Endothelial cell of umbilical vein (primary cell): ENCODE measurements around the gene CLTB. TPM values are rescaled to one million over a fixed set of nuclear protein-coding genes. Genes with fewer than 3 reads are reported as not detected.

Experiments
- BruUV-seq: library from RNA; stranded (reverse); fragments of 400-500 nt; replicated peaks from 2 replicates; lab custom pipeline; 2021; lab: Mats Ljungman, UMichigan
- CTCF ChIA-PET: fragments of 300-600, 350-600 bp; sonication (Branson Sonifier 250); formaldehyde crosslinking; loops from one replicate; lab custom pipeline; 2021; ENCODE audit warnings: antibody characterized with exemption, inconsistent platforms; lab: Charles Lee
- POLR2A ChIA-PET: fragments of 300-600, 350-600 bp; sonication (Branson Sonifier 250); formaldehyde crosslinking; loops from one replicate; lab custom pipeline; 2021; ENCODE audit warnings: antibody characterized with exemption, inconsistent platforms; lab: Charles Lee
- DNase-seq: peaks from one replicate; pipeline ENCODE4 v3.0.0-alpha.2; 2011; ENCODE audit warnings: low read depth, low spot score
- FAIRE-seq: peaks from 2 replicates; lab custom pipeline; 2011; peaks lifted over from hg19 to GRCh38; lab: Jason Lieb, UNC
- H2AFZ ChIP-seq: 2 replicates; pipeline ENCODE4 v1.6.0; 2012; ENCODE audit warnings: low read depth, low read length, control low read depth, inconsistent platforms
- H3K27ac ChIP-seq: 2 replicates; pipeline ENCODE4 v1.5.1; 2011; ENCODE audit warnings: low read depth, mild to moderate bottlenecking, control low read depth, low read length, moderate library complexity; ENCODE audit not compliant: insufficient read depth
- H3K27me3 ChIP-seq, 2 experiments: 2 replicates each; pipeline versions ENCODE4 v1.6.0 to v1.6.1; 2011; ENCODE audit warnings: low read length in 2 of 2, mixed read lengths in 1 of 2; ENCODE audit not compliant: control insufficient read depth in 2 of 2, insufficient read depth in 2 of 2
- H3K36me3 ChIP-seq, 2 experiments: 2 replicates in 1 of 2; 3 replicates in 1 of 2; pipeline ENCODE4 v1.5.1; 2011; ENCODE audit warnings: low read length in 2 of 2, mild to moderate bottlenecking in 1 of 2, moderate library complexity in 1 of 2; ENCODE audit not compliant: control insufficient read depth in 2 of 2, insufficient read depth in 2 of 2; ENCODE audit errors: extremely low read depth in 1 of 2
- H3K4me1 ChIP-seq: 3 replicates; pipeline ENCODE4 v1.5.1; 2011; ENCODE audit warnings: mild to moderate bottlenecking, low read length; ENCODE audit not compliant: control insufficient read depth, insufficient read depth; ENCODE audit errors: extremely low read depth
- H3K4me2 ChIP-seq: 2 replicates; pipeline ENCODE4 v1.6.1; 2011; ENCODE audit warnings: low read length, control low read depth, mixed read lengths; ENCODE audit not compliant: insufficient read depth
- H3K4me3 ChIP-seq, 3 experiments: fragments of 200-600 bp in 1 of 3; sonication (generic), shearing (Covaris generic) in 1 of 3; replicated peaks in 1 of 3; 2 replicates each; pipeline ENCODE4 v1.5.1; 2011 to 2016; ENCODE audit warnings: control low read depth in 3 of 3, low read length in 3 of 3, mild to moderate bottlenecking in 2 of 3, inconsistent platforms in 1 of 3, low read depth in 1 of 3, moderate library complexity in 1 of 3; ENCODE audit not compliant: insufficient read depth in 1 of 3
- H3K79me2 ChIP-seq: 2 replicates; pipeline ENCODE4 v1.6.0; 2012; ENCODE audit warnings: low read length, inconsistent platforms; ENCODE audit not compliant: control insufficient read depth, insufficient read depth
- H3K9ac ChIP-seq: replicated peaks from 2 replicates; pipeline ENCODE3; 2011; ENCODE audit warnings: low read length, control low read depth; ENCODE audit not compliant: insufficient read depth; ENCODE audit errors: extremely low read depth
- H3K9me1 ChIP-seq: replicated peaks from 3 replicates; pipeline ENCODE4 v1.6.0; 2011; ENCODE audit warnings: mild to moderate bottlenecking, low read length; ENCODE audit not compliant: control insufficient read depth, insufficient read depth; ENCODE audit errors: extremely low read depth
- H3K9me3 ChIP-seq: replicated peaks from 2 replicates; pipeline ENCODE4 v1.5.1; 2012; ENCODE audit warnings: low read length, inconsistent platforms; ENCODE audit not compliant: control insufficient read depth, insufficient read depth
- H4K20me1 ChIP-seq: replicated peaks from 2 replicates; pipeline ENCODE3; 2011; ENCODE audit warnings: mild to moderate bottlenecking, low read length; ENCODE audit not compliant: control insufficient read depth, insufficient read depth; ENCODE audit errors: extremely low read depth
- CTCF ChIP-seq, 2 donors: IDR thresholded peaks; 1 replicate in 1 of 2; 2 replicates in 1 of 2; pipeline ENCODE4 v1.5.1; 2011; ENCODE audit warnings: low read length in 2 of 2, mild to moderate bottlenecking in 2 of 2, moderate library complexity in 2 of 2, control low read depth in 1 of 2, inconsistent platforms in 1 of 2, low read depth in 1 of 2; ENCODE audit not compliant: insufficient read depth in 1 of 2; ENCODE audit errors: extremely low read depth in 1 of 2
- EZH2 ChIP-seq: IDR thresholded peaks from 2 replicates; pipeline ENCODE4 v1.6.1; 2012; ENCODE audit warnings: borderline replicate concordance, low read depth, mild to moderate bottlenecking, moderate library complexity, low read length, inconsistent platforms; ENCODE audit not compliant: severe bottlenecking
- FOS ChIP-seq: IDR thresholded peaks from 2 replicates; pipeline ENCODE4 v1.6.1; 2011; ENCODE audit warnings: mild to moderate bottlenecking, low read length, moderate library complexity, borderline replicate concordance; ENCODE audit not compliant: insufficient read depth
- GATA2 ChIP-seq: IDR thresholded peaks from 2 replicates; pipeline ENCODE4 v1.7.0; 2011; ENCODE audit warnings: low read depth, mild to moderate bottlenecking, moderate library complexity, mixed read lengths, low read length; ENCODE audit not compliant: insufficient read length, insufficient read depth
- JUN ChIP-seq: IDR thresholded peaks from 2 replicates; pipeline ENCODE4 v1.6.1; 2011; ENCODE audit warnings: borderline replicate concordance, low read depth; ENCODE audit not compliant: insufficient read length, insufficient read depth
- MAX ChIP-seq: IDR thresholded peaks from 2 replicates; pipeline ENCODE4 v1.6.1; 2011; ENCODE audit not compliant: insufficient read depth, insufficient read length
- MYC ChIP-seq: IDR thresholded peaks from one replicate; pipeline ENCODE4 v1.6.1; 2011; ENCODE audit warnings: mild to moderate bottlenecking, low read depth, low read length
- POLR2A ChIP-seq: IDR thresholded peaks from 2 replicates; pipeline ENCODE4 v1.6.1; 2012; ENCODE audit warnings: low read depth, mild to moderate bottlenecking, control low read depth, low read length
- POLR2AphosphoS5 ChIP-seq: IDR thresholded peaks from 2 replicates; pipeline ENCODE4 v1.6.1; 2012; ENCODE audit warnings: low read depth, mild to moderate bottlenecking, control low read depth, low read length, moderate library complexity; ENCODE audit not compliant: insufficient read depth
- dilution Hi-C: fragments of 300-500 bp; cut with MboI; formaldehyde crosslinking; loops from one replicate; pipeline ENCODE4 v1.15.0; 2019; ENCODE audit warnings: low sequenced_read_pairs; ENCODE audit not compliant: extremely low pct_ligation_motif_present
- intact Hi-C: fragments of 100-400 bp; cut with micrococcal nuclease; formaldehyde crosslinking; loops from one replicate; pipeline ENCODE4 v1.10.0; 2022
- polyA plus RNA-seq, 4 experiments: library from polyadenylated mRNA; depleted of rRNA in 3 of 4; stranded (reverse) in 3 of 4; unstranded in 1 of 4; fragments of >200 nt; gene quantifications; 2 replicates each; pipeline versions ENCODE4 v1.2.1 to v1.2.3, GENCODE V29; 2011 to 2012; ENCODE audit warnings: missing spikeins in 1 of 4
- total RNA-seq: library from RNA; stranded (reverse); gene quantifications from 2 replicates; pipeline ENCODE4 v1.2.3, GENCODE V29; 2021

Gene CLTB
- total and polyA plus RNA-seq, 2 donors (not counting 3 experiments of a cell fraction or from before 2014, with no cell fraction given): 73.2 to 111 TPM

GRCh38 chr5:176414704-176415103 lies 1.6 kb downstream of the CLTB start:
- peaks cover 15% of the 10 kb centered on the region for H3K79me2 ChIP-seq
- no peak overlapping the region for H3K27ac ChIP-seq
- no peaks in the 10 kb centered on the region for H4K20me1 ChIP-seq
- DNase-seq: no peak
- intact Hi-C loops (loop anchor here (5.0 kb wide), 1 partner anchor 73 kb away; no protein-coding TSS in a partner anchor), dilution Hi-C loops (no loop called here)
- TSS peak; percentile 44 for BruUV-seq
- no peak overlapping the region for H3K9ac ChIP-seq
- H3K9me1 ChIP-seq: no peaks in the 10 kb centered on the region
- CTCF ChIA-PET: interaction anchor here (1.1 to 2.5 kb wide), 2 partner anchors 26 to 155 kb away, joined by 4 to 12 read pairs; partner anchors contain the start of genes HIGD2A and NOP16
- FAIRE-seq: no peak
- peaks cover 2% of the 10 kb centered on the region in 2 experiments for H3K36me3 ChIP-seq
- peaks cover 12% of the 10 kb centered on the region for H3K4me1 ChIP-seq
- POLR2A ChIA-PET: no interaction called here
- TF ChIP-seq JUN (no peak), CTCF (IDR thresholded peaks at IDR 0.05; ENCODE audit: extremely low read depth in 1 of 2, insufficient read depth in 1 of 2, low read depth in 1 of 2, low read length in 2 of 2) (no peak), MAX (no peak), FOS (no peak), EZH2 (no peak), GATA2 (no peak), POLR2A (no peak), POLR2AphosphoS5 (no peak), MYC (no peak)
- H3K9me3 ChIP-seq: no peaks in the 10 kb centered on the region
- H3K4me2 ChIP-seq: peak overlapping the region; percentile 74
- H3K4me3 ChIP-seq: no peak overlapping the region
- no peak overlapping the region for H2AFZ ChIP-seq
- no peaks in the 10 kb centered on the region for H3K27me3 ChIP-seq
